HG02678 (cell line): ENCODE measurements around the gene MBOAT7.
"Not testable (repeated sequence)": the region's sequence is repeated elsewhere in the genome, so short reads cannot be mapped to it uniquely, and the experiment has no call there.

ENCODE experiments used
- ATAC-seq: cut with Tn5 transposase; IDR thresholded peaks from one replicate; pipeline ENCODE4 v1.9.1; 2021; ENCODE audit warnings: mild to moderate bottlenecking, moderate library complexity; ENCODE audit not compliant: unreplicated experiment

MBOAT7 gene, protein sequence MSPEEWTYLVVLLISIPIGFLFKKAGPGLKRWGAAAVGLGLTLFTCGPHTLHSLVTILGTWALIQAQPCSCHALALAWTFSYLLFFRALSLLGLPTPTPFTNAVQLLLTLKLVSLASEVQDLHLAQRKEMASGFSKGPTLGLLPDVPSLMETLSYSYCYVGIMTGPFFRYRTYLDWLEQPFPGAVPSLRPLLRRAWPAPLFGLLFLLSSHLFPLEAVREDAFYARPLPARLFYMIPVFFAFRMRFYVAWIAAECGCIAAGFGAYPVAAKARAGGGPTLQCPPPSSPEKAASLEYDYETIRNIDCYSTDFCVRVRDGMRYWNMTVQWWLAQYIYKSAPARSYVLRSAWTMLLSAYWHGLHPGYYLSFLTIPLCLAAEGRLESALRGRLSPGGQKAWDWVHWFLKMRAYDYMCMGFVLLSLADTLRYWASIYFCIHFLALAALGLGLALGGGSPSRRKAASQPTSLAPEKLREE

DNA sequence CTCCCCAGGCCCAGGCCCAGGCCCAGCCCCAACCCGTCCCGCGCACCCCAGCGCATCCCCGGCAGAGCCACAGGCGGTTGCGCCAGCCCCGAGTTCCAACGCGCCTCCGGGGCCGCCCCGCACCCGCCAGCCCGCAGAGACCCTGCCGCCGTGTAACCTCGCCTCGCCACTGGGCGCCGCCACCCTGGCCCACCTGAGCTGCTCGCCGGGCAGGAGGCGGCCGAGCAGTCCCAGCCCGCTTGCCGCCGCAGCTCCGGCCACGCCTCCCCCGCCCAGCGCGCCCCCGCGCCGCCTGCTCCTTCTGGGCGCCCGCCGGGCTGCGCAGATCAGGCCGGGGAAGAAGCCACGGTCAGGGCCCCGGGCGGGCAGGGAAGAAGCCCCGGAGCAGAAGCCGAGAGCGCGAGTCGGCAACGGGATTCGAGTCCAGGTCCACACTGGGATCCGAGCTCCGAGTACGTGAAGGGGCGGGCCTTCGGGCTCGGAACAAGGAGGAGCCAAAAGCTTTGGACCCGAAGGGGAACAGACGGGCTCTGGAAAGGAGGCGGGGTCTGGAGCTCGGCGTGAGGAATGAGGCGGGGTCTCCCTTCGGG is at the start of gene MBOAT7:
Gene MBOAT7, minus strand, starts transcription at position 436 of the 590 bp plus-strand sequence. CDS start 1,072 bp downstream, outside the sequence.
- ATAC-seq, result peak; percentile 19

DNA sequence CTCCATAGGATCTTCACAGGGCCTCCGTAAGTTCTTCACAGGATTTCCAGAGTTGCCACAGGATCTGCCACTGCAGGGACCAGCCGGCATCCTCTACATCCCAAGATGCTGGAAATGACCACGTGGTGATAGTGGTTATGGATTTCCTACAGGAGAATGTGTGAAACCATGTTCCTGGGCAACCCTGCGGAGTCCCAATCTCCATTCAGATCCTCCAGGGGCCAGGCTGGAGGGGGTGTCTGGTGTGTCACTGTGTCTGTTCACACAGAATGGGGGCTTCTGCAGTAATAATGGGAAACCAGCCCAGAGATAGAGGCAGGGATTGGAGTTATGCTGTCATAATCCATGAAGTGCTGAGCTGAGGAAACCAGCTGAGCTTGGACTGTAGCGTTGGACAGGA is 44.6 kb upstream of the MBOAT7 start:
- ATAC-seq, result no peak

DNA sequence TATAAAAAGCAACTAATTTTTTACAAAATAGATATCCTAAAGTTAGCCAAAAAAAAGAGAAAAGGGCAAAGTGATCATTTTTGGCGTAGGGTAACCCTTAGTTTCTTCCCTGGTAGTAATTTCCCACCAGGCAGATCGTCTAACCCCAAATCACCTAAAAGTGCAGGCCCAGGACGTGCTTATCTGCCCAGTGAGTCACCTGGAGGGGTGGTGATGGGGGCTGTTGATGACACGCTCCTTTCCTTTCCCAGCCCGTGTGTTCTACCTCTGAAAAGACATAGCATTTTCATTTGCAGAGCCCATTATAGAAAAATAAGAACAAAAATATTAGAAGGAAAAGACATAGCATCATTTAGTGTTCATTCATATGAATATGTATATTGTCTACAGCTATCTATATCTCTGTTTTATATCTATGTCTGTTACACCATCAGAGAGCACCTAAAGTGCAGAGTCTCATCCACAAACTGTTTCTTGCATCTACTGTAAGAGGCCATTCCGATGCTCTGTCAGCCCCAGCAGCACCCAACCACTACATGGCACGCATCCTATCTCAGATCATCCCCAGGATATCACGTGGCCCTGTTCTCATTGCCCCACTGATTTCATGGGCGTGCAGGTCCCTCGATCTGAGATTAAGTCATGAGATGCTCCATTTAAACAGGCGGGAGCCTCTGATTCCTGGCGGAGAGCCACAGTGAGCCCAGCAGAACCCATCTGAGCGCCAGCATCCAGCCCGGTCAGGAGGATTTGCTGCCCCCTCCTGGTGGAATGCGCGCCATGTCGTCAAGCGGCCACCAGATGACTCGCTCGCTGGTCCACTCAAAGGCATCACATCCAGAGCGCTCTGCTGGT is 41.9 kb upstream of the MBOAT7 start:
- peak; percentile 81 for ATAC-seq

DNA sequence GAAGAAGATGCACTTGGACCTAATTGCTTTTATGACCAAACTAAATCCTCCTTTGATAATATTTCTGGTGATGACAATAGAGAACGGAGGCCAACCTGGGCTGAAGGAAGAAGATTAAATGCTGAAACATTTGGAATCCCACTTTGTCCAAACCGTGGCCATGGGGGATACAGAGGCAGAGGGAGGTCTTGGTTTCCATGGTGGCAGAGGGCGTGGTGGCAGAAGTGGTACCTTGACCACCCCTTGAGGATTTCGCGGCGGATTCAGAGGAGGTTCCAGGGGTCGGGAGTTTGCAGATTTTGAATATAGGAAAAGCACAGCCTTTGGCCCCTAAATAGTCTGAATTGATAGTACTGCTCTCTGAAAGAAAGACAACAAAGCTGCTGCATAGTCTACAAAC is 40.7 kb upstream of the MBOAT7 start:
- ATAC-seq, result no peak

DNA sequence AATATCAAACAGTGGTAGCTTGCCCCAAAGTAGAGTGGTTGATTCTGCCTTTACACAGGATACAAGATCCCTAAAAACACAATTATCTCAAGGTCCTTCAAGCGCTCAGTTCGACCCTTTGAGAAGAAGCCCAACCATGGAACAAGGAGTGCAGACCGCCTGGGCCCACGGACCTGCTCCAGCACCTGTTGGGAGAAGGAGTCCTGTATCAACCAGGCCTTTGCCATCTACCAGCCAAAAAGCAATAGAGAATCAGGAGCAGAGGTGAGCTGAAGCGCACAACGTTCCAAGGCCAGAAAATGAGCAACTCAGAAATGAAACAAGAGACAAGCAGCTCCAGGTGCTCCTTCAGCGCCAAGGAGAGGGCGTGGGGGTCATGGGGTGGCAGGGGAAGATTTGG is 39.8 kb upstream of the MBOAT7 start:
- ATAC-seq, result no peak

DNA sequence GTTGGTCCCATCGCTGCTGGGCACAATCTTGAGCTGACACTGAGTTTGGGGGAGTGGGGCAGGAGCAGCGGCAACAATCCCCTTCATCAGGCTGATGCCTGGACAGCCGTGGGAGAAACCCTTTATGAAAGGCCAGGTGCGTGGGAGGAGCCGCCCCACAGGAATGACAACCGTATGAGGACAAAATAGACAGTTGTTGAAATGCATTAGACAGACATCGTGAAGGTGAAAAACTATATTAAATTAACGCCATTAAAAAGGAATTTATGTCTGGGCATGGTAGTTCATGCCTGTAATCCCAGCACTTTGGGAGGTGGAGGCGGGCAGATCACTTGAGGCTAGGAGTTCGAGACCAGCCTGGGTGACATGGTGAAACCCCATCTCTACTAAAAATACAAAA is 35.2 kb upstream of the MBOAT7 start:
- ATAC-seq, result not testable (repeated sequence)

DNA sequence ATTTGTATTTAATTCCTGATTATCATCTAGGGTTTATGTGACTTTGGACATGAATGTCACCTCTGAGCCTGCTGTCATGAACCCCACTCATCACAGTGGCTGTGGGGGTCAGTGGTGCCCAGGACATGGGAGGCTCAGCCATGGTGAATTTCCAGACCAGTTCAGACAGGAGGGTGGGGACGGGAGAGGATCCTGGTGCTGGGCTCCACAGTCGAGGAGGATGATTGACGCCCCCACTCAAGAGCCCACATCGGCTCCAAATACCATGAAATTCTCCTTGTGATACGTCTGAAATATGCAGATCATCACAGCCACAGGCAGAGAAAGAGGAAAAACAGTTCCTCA is 34.5 kb upstream of the MBOAT7 start:
- not testable (repeated sequence) for ATAC-seq

DNA sequence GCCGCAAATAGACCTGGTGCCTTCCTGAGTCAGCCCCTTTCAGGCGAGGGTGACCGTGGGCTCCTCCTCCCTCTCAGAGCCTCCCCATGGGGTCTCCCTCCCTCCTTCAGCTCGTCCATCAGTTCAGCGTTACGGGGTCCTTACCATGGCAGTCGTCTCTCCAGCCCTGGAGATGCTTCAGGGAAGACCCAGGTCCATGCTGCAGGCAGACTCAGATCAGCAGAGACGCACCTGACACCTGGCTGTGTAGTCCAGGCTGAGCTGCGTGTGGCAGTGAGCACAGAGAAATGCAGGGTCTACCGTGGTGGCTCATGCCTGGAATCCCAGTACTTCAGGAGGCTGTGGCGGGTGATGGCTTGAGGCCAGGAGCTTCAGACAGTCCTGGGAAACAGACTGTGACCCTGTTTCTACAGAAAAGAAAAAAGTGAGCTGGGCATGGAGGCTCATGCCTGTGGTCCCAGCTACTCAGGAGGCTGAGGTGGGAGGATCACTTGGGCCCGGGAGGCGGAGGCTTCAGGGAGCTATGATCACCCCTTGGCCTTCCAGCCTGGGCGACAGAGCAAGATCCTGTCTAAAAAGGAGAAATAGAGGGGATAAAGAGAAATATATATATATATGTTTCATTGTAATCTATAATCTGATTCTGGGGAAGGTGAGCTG is 34.0 kb upstream of the MBOAT7 start:
- ATAC-seq, result not testable (repeated sequence)

DNA sequence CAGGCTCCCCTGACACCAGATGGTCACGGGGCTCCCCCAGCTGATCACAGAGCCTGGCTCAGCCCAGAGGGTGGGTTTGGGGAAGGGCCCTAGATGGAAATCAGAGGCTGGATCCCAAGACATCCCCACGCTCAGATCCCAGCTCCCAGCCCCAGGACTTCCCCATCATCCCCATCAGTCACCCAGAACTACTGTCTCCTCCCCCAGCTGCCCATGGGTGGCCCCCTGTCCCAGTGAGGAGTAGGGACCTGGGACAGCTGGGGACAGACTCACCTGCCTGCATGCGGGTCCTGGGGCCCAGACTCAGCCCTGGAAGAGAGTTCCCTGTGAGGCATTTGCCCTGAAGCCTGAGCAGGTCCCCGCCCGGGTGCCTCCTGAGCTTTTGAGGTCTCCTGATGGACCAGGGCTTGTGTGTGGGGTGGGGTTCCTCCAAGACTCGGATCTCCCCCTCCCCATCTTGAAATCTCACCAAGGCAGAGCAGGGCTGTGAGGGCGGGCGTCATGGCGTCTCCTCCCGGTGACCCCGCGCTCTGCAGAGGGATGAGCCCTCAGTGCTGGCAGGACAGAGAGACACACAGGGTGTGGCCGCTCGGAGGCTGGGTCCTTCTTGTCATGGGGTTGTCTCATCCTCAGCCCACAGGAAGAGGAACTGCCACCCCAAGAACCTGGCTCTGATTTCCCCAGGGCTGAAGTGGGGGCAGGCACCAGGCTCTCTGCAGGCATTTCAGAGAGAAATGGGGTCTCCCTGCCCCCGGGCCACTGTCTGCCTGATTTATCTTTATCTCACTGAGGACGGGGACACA is 33.3 kb upstream of the MBOAT7 start, which contains the start of gene LILRB3:
Gene LILRB3, minus strand, starts transcription at position 534 of the 803 bp plus-strand sequence. Its CDS starts 31 bp downstream, at position 503.
- ATAC-seq, result not testable (repeated sequence)

DNA sequence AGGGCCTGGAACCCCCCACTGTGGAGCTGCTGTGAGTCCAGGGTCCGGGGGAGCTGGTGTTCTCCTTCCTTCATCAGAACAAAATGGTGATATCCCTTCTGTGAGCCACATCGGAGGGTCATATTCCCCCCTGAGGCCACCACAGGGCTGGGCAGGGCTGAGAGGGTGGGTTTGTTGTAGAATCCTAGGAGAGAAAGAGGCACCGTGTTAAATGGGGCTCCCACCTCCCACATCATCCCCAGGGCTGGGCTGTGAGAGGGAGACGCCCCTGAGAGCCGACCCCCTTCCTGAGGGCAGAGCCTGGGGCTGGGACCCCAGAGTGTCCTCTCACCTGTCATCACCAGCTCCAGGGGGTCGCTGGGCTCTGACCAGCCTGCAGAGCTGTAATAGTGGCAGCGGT is 32.6 kb upstream of the MBOAT7 start:
- not testable (repeated sequence) for ATAC-seq

DNA sequence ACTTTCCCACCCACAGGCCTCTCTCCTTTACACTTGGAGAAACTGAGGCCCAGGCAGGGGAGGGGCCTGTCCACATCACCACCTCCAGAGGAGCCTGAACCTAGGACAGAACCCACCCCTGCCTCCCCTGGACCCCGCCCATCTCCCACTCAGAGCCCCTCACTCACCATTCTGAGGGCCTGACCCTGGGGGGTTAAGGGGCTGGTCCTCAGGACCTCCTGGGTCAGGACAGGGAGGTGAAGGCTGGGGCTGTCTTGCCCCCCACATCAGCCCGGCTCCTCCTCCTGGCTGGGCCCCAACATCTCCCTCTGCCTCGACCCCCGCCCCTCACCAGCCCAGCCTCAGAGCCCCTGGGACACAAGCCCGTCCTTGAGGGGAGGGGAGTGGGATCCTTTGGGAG is 30.3 kb upstream of the MBOAT7 start:
- not testable (repeated sequence) for ATAC-seq

DNA sequence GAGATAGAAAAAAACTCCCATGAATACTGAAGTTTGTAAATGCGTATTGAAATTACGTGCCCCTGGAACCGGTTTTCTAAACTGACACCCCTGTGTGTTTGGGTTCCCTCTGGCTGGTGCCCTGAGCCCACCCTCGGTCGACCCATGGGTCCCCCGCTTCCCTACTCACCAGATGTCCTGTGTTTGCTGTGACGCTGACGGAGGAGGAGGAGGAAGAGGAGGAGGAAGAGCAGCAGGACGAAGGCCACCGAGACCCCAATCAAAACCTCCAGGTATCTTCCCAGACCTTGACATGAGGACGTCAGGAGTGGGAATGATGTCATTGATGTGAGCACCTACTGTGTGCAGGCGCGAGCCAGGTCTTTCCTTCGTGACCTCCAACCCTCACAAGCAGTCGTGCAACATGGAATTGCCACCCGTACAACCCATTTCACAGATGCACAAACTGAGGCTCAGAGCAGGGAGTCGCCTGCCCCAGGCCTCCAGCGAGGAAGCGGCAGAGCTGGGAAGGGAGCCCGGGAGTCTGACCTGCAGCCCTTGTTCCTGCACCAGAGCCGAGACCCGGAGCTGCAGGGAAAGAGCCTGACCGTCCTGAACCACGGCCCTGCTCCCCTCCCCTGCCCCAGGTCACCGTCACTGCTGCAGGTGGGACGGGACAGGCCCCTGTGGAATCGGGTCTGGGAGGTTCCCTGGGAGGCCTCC is 29.7 kb upstream of the MBOAT7 start:
- ATAC-seq, result no peak

DNA sequence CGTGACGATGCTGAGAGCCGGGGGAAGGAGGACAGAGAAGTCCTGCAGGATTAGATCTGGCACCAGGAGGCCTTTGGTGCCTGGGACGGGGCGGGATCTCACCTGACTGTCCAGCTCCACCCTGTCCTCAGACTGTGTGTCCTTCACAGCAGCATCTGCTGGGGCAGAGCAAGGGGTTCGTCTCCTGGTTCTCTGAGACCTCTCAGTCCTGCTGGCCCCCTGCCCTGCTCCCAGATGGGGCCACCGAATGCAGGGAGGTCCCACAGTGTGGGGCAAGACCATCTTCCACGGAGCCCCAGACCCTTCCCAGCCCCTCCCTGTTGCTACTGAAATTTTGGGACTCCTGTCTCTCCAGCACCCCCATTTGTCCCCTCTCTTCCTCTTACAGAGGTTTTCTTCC is 28.9 kb upstream of the MBOAT7 start:
- no peak for ATAC-seq

DNA sequence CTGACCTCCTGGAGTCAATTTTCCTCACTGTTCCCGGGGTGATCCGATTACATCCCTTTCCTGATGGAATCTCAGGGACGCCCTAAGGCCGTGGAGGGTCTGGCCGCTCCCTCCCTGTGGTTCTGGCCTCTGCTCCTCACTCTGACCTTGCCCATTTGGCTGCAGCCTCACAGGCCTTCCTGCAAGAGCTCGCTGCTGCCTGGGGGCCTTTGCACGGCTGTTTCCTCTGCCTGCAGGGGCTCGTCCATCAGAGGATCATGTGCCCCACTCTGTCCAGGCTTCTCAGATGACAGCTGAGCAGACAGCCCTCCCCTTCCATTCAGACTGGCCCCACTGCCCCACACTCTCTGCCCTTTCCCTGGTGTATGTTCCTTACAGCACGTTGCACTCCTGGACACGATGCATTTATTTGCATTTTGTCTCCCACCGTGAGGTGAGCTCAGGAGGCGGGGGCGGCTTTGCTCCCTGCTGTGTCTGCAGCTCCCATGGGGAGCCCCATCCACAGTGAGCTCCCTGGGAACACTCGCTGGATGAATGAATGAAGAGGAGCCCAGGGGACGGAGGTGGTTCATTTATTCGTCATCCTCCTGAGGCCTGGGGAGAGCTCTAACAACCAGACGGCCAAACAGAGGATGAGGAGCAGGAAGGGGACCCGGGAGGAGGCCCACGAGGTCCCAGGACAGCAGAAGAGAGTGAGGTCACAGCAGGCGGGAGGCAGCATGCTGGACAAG is 28.3 kb upstream of the MBOAT7 start:
- not testable (repeated sequence) for ATAC-seq

DNA sequence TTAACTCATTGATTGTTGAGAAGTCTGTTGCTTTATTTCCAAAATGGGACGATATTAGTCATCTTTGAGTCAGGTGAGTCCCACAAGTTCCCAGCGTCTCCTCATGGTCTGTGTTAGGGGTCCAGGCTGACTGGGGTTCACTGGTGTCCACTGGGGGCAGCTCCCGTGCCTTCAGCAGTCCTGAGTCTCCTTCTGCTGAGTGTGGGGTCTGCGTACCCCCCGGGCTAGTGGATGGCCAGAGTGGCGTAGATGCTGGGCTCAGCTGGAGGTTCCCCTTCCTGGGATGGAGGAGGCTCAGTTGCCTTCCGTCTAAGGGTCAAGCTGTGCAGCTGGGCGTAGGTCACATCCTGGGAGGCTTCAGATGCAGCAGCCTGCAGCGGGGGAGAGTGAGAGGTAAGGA is 27.5 kb upstream of the MBOAT7 start:
- ATAC-seq, result no peak

DNA sequence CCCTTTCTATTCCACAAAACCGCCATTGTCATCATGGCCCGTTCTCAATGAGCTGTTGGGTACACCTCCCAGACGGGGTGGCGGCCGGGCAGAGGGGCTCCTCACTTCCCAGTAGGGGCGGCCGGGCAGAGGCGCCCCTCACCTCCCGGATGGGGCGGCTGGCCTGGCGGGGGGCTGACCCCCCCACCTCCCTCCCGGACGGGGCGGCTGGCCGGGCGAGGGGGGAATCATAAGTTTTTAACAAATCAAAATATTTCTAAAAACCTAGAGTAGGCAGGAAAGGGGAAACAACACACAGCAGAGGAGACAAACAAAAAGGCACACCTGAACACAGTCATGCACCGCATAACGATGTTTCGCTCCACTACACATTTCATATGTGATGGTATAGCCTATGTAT is 25.4 kb upstream of the MBOAT7 start:
- ATAC-seq, result not testable (repeated sequence)

DNA sequence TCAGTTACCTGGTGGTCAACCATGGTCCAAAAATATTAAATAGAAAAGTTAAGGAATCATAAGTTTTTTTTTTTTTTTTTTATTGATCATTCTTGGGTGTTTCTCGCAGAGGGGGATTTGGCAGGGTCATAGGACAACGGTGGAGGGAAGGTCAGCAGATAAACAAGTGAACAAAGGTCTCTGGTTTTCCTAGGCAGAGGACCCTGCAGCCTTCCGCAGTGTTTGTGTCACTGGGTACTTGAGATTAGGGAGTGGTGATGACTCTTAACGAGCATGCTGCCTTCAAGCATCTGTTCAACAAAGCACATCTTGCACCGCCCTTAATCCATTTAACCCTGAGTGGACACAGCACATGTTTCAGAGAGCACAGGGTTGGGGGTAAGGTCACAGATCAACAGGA is 24.8 kb upstream of the MBOAT7 start:
- not testable (repeated sequence) for ATAC-seq

DNA sequence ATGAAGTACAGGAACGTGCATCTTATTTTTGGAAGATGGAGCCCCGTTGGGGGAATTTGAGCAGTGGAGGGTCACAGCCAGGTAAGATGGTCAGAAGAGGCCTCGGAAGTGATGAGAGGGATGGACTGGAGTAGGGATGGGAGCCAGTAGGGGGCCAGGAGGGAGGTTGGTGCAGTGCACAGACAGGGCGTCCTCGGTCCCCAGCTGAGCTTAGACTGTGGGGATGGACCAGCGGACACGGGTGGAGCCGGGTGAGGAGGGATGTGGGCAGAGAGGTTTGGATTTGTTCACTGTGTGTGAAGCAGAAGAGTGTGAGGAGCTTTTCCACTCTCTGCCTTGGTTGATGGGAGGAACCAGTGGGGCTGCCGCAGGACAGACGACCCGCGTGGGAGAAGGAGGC is 21.9 kb upstream of the MBOAT7 start:
- ATAC-seq, result no peak
